ENCODE results near the gene MBP. TPM values are rescaled to one million over a fixed set of nuclear protein-coding genes. Genes with fewer than 3 reads are reported as not detected.

MBP gene
- total RNA-seq, 1 experiment from 2014 or later = 31.6 TPM

DNA sequence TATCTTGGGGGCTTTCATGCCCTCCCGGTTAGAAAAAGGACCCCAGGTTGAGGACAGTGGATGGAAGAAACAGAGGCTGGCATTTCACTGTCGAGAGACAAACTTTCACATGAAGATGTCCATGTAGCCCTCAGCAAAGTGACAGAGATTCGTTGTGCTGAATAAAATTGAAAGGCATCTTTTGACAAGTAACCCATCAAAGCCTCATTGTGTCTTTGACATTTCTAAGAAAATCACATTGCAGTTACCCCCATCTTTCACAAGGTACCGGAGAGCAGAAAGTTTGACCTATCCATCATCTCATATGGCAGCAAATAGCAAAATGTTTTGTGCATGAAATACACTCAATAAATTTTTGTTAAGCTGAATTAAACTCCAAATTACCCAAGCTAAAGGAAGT is 2.0 kb upstream of the MBP start:
- TF ChIP-seq, protein P1, sequence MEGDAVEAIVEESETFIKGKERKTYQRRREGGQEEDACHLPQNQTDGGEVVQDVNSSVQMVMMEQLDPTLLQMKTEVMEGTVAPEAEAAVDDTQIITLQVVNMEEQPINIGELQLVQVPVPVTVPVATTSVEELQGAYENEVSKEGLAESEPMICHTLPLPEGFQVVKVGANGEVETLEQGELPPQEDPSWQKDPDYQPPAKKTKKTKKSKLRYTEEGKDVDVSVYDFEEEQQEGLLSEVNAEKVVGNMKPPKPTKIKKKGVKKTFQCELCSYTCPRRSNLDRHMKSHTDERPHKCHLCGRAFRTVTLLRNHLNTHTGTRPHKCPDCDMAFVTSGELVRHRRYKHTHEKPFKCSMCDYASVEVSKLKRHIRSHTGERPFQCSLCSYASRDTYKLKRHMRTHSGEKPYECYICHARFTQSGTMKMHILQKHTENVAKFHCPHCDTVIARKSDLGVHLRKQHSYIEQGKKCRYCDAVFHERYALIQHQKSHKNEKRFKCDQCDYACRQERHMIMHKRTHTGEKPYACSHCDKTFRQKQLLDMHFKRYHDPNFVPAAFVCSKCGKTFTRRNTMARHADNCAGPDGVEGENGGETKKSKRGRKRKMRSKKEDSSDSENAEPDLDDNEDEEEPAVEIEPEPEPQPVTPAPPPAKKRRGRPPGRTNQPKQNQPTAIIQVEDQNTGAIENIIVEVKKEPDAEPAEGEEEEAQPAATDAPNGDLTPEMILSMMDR (IDR thresholded peaks at IDR 0.05; ENCODE audit: unreplicated experiment) = no peak
- Mint-ChIP-seq H3K27me3 (ENCODE audit: insufficient read depth, unreplicated experiment) (no peaks in the 10 kb centered on the region), H3K9me3 (ENCODE audit: unreplicated experiment) (no peaks in the 10 kb centered on the region), H3K27ac (ENCODE audit: low read depth, unreplicated experiment) (no peak overlapping the region), H3K36me3 (ENCODE audit: insufficient read depth, unreplicated experiment) (no peaks in the 10 kb centered on the region), H3K4me3 (ENCODE audit: unreplicated experiment) (no peak overlapping the region), H3K4me1 (ENCODE audit: insufficient read depth, unreplicated experiment) (no peaks in the 10 kb centered on the region)
- CTCF ChIA-PET = interaction anchor here (0.6 to 1.9 kb wide), 2 partner anchors 18 to 77 kb away, joined by 3 to 6 read pairs; no protein-coding TSS in a partner anchor
- BruUV-seq (replicated peaks) = no TSS peak
- POLR2A ChIA-PET = no interaction called here
- intact Hi-C loops (cut with micrococcal nuclease) = loop anchor here (5.0 kb wide), 1 partner anchor 132 kb away; no protein-coding TSS in a partner anchor
- DNase-seq (ENCODE audit: unreplicated experiment) = no peak

DNA sequence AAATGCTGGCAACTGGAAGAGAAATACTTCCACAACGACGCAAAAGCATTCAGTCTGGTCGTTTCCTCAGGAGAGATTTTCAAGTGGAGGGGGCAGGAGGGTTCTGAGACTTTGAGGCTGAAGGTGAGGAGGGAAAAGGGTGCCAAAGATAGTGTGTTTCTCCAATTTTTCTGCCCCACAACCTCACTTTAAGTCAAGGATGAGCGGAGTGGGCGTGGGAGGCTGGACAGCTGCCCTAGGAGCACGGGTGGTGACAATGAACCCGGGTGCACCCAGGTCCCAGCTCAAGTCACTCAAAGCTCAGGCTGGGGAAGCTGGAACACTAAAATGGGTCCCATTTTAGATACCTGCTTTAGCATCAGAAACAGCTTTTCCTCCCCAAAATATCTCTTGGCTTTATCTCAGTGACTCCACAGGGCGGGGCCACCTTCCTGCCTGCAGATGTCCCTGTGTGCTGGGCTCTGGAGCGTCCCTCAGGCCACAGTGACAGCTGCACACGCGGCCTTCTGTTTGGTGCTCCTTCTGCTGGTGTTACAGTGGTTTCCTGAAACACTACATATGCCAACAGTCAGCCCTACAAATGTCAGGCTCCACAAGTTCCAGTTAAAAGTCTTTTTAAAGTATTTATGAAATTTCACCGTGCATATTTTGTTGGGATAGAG is 1.4 kb upstream of the MBP start:
- no peak for DNase-seq (ENCODE audit: unreplicated experiment)
- Mint-ChIP-seq H3K36me3 (ENCODE audit: insufficient read depth, unreplicated experiment) (no peaks in the 10 kb centered on the region), H3K4me1 (ENCODE audit: insufficient read depth, unreplicated experiment) (peaks cover 5% of the 10 kb centered on the region), H3K9me3 (ENCODE audit: unreplicated experiment) (no peaks in the 10 kb centered on the region), H3K4me3 (ENCODE audit: unreplicated experiment) (peak overlapping the region; percentile 60), H3K27me3 (ENCODE audit: insufficient read depth, unreplicated experiment) (no peaks in the 10 kb centered on the region), H3K27ac (ENCODE audit: low read depth, unreplicated experiment) (no peak overlapping the region)
- TF ChIP-seq, protein P1 (IDR thresholded peaks at IDR 0.05; ENCODE audit: unreplicated experiment) = no peak
- ChIA-PET POLR2A (interaction anchor here (3.7 kb wide), 1 partner anchor 32 kb away, joined by 35 read pairs; no protein-coding TSS in a partner anchor), CTCF (interaction anchor here (0.6 to 1.6 kb wide), 3 partner anchors 62 to 133 kb away, joined by 3 to 8 read pairs (median 4); no protein-coding TSS in a partner anchor)
- intact Hi-C loops (cut with micrococcal nuclease) = loop anchor here (5.0 kb wide), 1 partner anchor 132 kb away; no protein-coding TSS in a partner anchor
- BruUV-seq (replicated peaks) = no TSS peak

GRCh38 chr18:77133051-77133834 is 660 bp upstream of the MBP start:
- DNase-seq (ENCODE audit: unreplicated experiment) = no peak
- CTCF ChIA-PET = interaction anchor here (0.6 to 1.6 kb wide), 3 partner anchors 62 to 133 kb away, joined by 3 to 8 read pairs (median 4); no protein-coding TSS in a partner anchor
- no TSS peak for BruUV-seq (replicated peaks)
- TF ChIP-seq, protein P1 (IDR thresholded peaks at IDR 0.05; ENCODE audit: unreplicated experiment) = no peak
- Mint-ChIP-seq H3K4me1 (ENCODE audit: insufficient read depth, unreplicated experiment) (peaks cover 11% of the 10 kb centered on the region), H3K36me3 (ENCODE audit: insufficient read depth, unreplicated experiment) (no peaks in the 10 kb centered on the region), H3K9me3 (ENCODE audit: unreplicated experiment) (no peaks in the 10 kb centered on the region), H3K4me3 (ENCODE audit: unreplicated experiment) (peak overlapping the region; percentile 82), H3K27me3 (ENCODE audit: insufficient read depth, unreplicated experiment) (no peaks in the 10 kb centered on the region), H3K27ac (ENCODE audit: low read depth, unreplicated experiment) (no peak overlapping the region)
- POLR2A ChIA-PET = interaction anchor here (0.6 to 4.5 kb wide), 21 partner anchors 11 to 643 kb away, joined by 3 to 68 read pairs (median 5); no protein-coding TSS in a partner anchor
- intact Hi-C loops (cut with micrococcal nuclease) = loop anchor here (5.0 kb wide), 1 partner anchor 131 kb away; no protein-coding TSS in a partner anchor
